WTC11 (cell line): ENCODE data around the gene ADAMTS9. TPM values are rescaled to one million over a fixed set of nuclear protein-coding genes. Genes with fewer than 3 reads are reported as not detected.

ENCODE experiments used
- ATAC-seq: fragments of 200-7000 bp; cut with Tn5 transposase; 2 replicates; pipeline ENCODE4 v1.10.0; 2021; ENCODE audit warnings: mild to moderate bottlenecking, moderate library complexity
- CTCF ChIA-PET: fragments of 300-600 bp; sonication (Branson Sonifier 250); formaldehyde crosslinking; loops from one replicate; lab custom pipeline; 2021; ENCODE audit warnings: antibody characterized with exemption; lab: Charles Lee
- POLR2A ChIA-PET: fragments of 350-600 bp; sonication (Branson Sonifier 250); formaldehyde crosslinking; loops from one replicate; lab custom pipeline; 2021; ENCODE audit warnings: antibody characterized with exemption; lab: Charles Lee
- DNase-seq: peaks from one replicate; pipeline ENCODE4 v3.0.0; 2021; ENCODE audit warnings: low spot score
- H3K27ac Mint-ChIP-seq: 2 replicates; pipeline ENCODE4 v1.8.0; 2021; ENCODE audit warnings: mixed read lengths
- H3K27me3 Mint-ChIP-seq: 2 replicates; pipeline ENCODE4 v1.8.0; 2021; ENCODE audit warnings: low read depth, mild to moderate bottlenecking, moderate library complexity, mixed read lengths
- H3K36me3 Mint-ChIP-seq: 2 replicates; pipeline ENCODE4 v1.8.0; 2021; ENCODE audit warnings: mixed read lengths
- H3K4me1 Mint-ChIP-seq: 2 replicates; pipeline ENCODE4 v1.8.0; 2022; ENCODE audit warnings: mixed read lengths
- H3K4me3 Mint-ChIP-seq: 2 replicates; pipeline ENCODE4 v1.8.0; 2021; ENCODE audit warnings: mild to moderate bottlenecking, moderate library complexity, mixed read lengths
- H3K9me3 Mint-ChIP-seq: 2 replicates; pipeline ENCODE4 v1.8.0; 2021; ENCODE audit warnings: mixed read lengths
- AR ChIP-seq: fragments of 250-450 bp; sonication (Bioruptor Pico); IDR thresholded peaks from 2 replicates; pipeline ENCODE4 v1.9.0; 2021; ENCODE audit warnings: mild to moderate bottlenecking
- ATF6 ChIP-seq: sonication (generic); formaldehyde crosslinking; IDR thresholded peaks from 2 replicates; pipeline ENCODE4 v1.8.1; 2023; ENCODE audit warnings: mild to moderate bottlenecking, missing genetic modification reagents
- CBFB ChIP-seq: sonication (generic); formaldehyde crosslinking; IDR thresholded peaks from 2 replicates; pipeline ENCODE4 v1.8.1; 2022; ENCODE audit warnings: mild to moderate bottlenecking, low read depth, missing genetic modification reagents
- CDX4 ChIP-seq: fragments of 250-450 bp; sonication (Bioruptor Pico); IDR thresholded peaks from 2 replicates; pipeline ENCODE4 v1.9.0; 2021; ENCODE audit warnings: moderate library complexity, mild to moderate bottlenecking, inconsistent platforms, borderline replicate concordance
- CREM ChIP-seq: sonication (generic); formaldehyde crosslinking; IDR thresholded peaks from 2 replicates; pipeline ENCODE4 v1.8.1; 2022; ENCODE audit warnings: mild to moderate bottlenecking, missing genetic modification reagents, moderate library complexity
- FOXK1 ChIP-seq: sonication (generic); formaldehyde crosslinking; IDR thresholded peaks from 2 replicates; pipeline ENCODE4 v1.8.0; 2022; ENCODE audit warnings: mild to moderate bottlenecking, moderate library complexity, missing genetic modification reagents
- FOXP4 ChIP-seq: sonication (generic); formaldehyde crosslinking; IDR thresholded peaks from 2 replicates; pipeline ENCODE4 v1.8.0; 2022; ENCODE audit warnings: mild to moderate bottlenecking, missing genetic modification reagents
- GTF2I ChIP-seq: fragments of 250-450 bp; sonication (Bioruptor Pico); conservative IDR thresholded peaks from 2 replicates; pipeline ENCODE4 v1.4.0; 2021; ENCODE audit warnings: mild to moderate bottlenecking
- JAZF1 ChIP-seq: fragments of 250-450 bp; sonication (Bioruptor Pico); IDR thresholded peaks from 2 replicates; pipeline ENCODE4 v1.9.0; 2021; ENCODE audit warnings: moderate library complexity, mild to moderate bottlenecking, inconsistent platforms
- MYBL2 ChIP-seq: sonication (generic); formaldehyde crosslinking; IDR thresholded peaks from 2 replicates; pipeline ENCODE4 v1.8.1; 2023; ENCODE audit warnings: mild to moderate bottlenecking, moderate library complexity, missing genetic modification reagents
- NFE2L1 ChIP-seq: sonication (generic); formaldehyde crosslinking; IDR thresholded peaks from 2 replicates; pipeline ENCODE4 v1.8.1; 2023; ENCODE audit warnings: missing genetic modification reagents
- NFYB ChIP-seq: sonication (generic); formaldehyde crosslinking; conservative IDR thresholded peaks from 2 replicates; pipeline ENCODE4 v1.8.0; 2022; ENCODE audit warnings: low read depth, missing genetic modification reagents
- NR3C1 ChIP-seq: sonication (generic); formaldehyde crosslinking; conservative IDR thresholded peaks from 2 replicates; pipeline ENCODE4 v1.8.1; 2023; ENCODE audit warnings: low read depth, mild to moderate bottlenecking, missing genetic modification reagents
- RELA ChIP-seq: sonication (generic); formaldehyde crosslinking; IDR thresholded peaks from 2 replicates; pipeline ENCODE4 v1.8.1; 2022; ENCODE audit warnings: missing genetic modification reagents, mild to moderate bottlenecking, borderline replicate concordance
- USF2 ChIP-seq: sonication (generic); formaldehyde crosslinking; IDR thresholded peaks from 2 replicates; pipeline ENCODE4 v1.8.1; 2023; ENCODE audit warnings: mild to moderate bottlenecking, missing genetic modification reagents, moderate library complexity
- ZBTB43 ChIP-seq: sonication (generic); formaldehyde crosslinking; IDR thresholded peaks from 2 replicates; pipeline ENCODE4 v1.8.1; 2023; ENCODE audit warnings: mild to moderate bottlenecking, missing genetic modification reagents
- ZNF423 ChIP-seq: fragments of 250-450 bp; sonication (Bioruptor Pico); IDR thresholded peaks from 2 replicates; pipeline ENCODE4 v2.1.2; 2022; ENCODE audit warnings: mild to moderate bottlenecking, moderate library complexity
- ZNF512 ChIP-seq: sonication (generic); formaldehyde crosslinking; IDR thresholded peaks from 2 replicates; pipeline ENCODE4 v1.8.1; 2022; ENCODE audit warnings: missing genetic modification reagents, borderline replicate concordance
- ZNF532 ChIP-seq: fragments of 250-450 bp; sonication (Bioruptor Pico); IDR thresholded peaks from 2 replicates; pipeline ENCODE4 v1.9.0; 2021; ENCODE audit warnings: mild to moderate bottlenecking, borderline replicate concordance
- total RNA-seq: library from RNA; stranded (reverse); gene quantifications from 3 replicates; pipeline ENCODE4 v1.2.3, GENCODE V29; 2021

Gene ADAMTS9
- total RNA-seq, 1 experiment from 2014 or later: 3.1 TPM

GRCh38 chr3:64687781-64688604, at the start of gene ADAMTS9 (continued):
- TF ChIP-seq MYBL2 (CRISPR knock-in tag) (no peak), NFE2L1 (CRISPR knock-in tag) (no peak), FOXP4 (CRISPR knock-in tag) (no peak), RELA (CRISPR knock-in tag) (no peak), ZNF423 (CRISPR knock-in tag) (no peak), GTF2I (CRISPR knock-in tag) (0 out of 2 replicates have a peak, but pooled peaks have one; percentile 80), NFYB (CRISPR knock-in tag) (no peak), FOXK1 (no peak), NR3C1 (CRISPR knock-in tag) (no peak), CBFB (CRISPR knock-in tag) (no peak), CREM (CRISPR knock-in tag) (no peak), ZBTB43 (no peak), AR (CRISPR knock-in tag) (no peak)

- CTCF ChIA-PET: no interaction called here
- POLR2A ChIA-PET: interaction anchor here (0.6 kb wide), 2 partner anchors 119 to 828 kb away, joined by 3 read pairs; no protein-coding TSS in a partner anchor
- DNase-seq (no peak), ATAC-seq (no peak)
- Mint-ChIP-seq H3K4me1 (no peaks in the 10 kb centered on the region), H3K27me3 (no peaks in the 10 kb centered on the region; the same call in 1 of the 2 replicates), H3K36me3 (no peaks in the 10 kb centered on the region), H3K27ac (no peak overlapping the region), H3K4me3 (no peak overlapping the region), H3K9me3 (0 out of 2 replicates have a peak, but pooled peaks cover 6% of the 10 kb centered on the region)
- TF ChIP-seq NFYB (CRISPR knock-in tag) (no peak), CDX4 (no peak), ZNF532 (CRISPR knock-in tag) (no peak), JAZF1 (CRISPR knock-in tag) (no peak), USF2 (CRISPR knock-in tag) (no peak), ATF6 (CRISPR knock-in tag) (no peak), ZNF512 (no peak)
Observed at GRCh38 chr3:64732576-64732975, 44.8 kb upstream of the ADAMTS9 start.
